A549 (cell line): ENCODE results near the gene ZNF280A.

Source experiments
- CBX2 ChIP-seq: fragments of 200-600 bp; sonication (generic); IDR thresholded peaks from 2 replicates; pipeline ENCODE4 v1.6.1; 2016; ENCODE audit warnings: low read depth, mild to moderate bottlenecking, borderline replicate concordance
- EHMT2 ChIP-seq: fragments of 200-600 bp; sonication (generic); IDR thresholded peaks from 2 replicates; pipeline ENCODE4 v1.6.1; 2016; ENCODE audit warnings: antibody characterized with exemption, low read depth, mild to moderate bottlenecking, moderate library complexity
- MAZ ChIP-seq: fragments of 150-350 bp; IDR thresholded peaks from 2 replicates; pipeline ENCODE4 v1.6.1; 2014; ENCODE audit warnings: antibody characterized with exemption, low read depth, low read length, borderline replicate concordance
- PHF8 ChIP-seq: fragments of 200-600 bp; sonication (generic); IDR thresholded peaks from 2 replicates; pipeline ENCODE4 v1.6.1; 2016; ENCODE audit warnings: low read depth, mild to moderate bottlenecking, antibody characterized with exemption, moderate library complexity, borderline replicate concordance
- POLR2A ChIP-seq: IDR thresholded peaks from 2 replicates; pipeline ENCODE4 v1.6.1; 2012; ENCODE audit warnings: mild to moderate bottlenecking, low read length
- SMC3 ChIP-seq: fragments of >200 bp; sonication (Bioruptor Twin); formaldehyde crosslinking; IDR thresholded peaks from 3 replicates; pipeline ENCODE4 v1.6.1; 2018; ENCODE audit warnings: inconsistent platforms
- ZC3H11A ChIP-seq: fragments of 450-650 bp; IDR thresholded peaks from 2 replicates; pipeline ENCODE4 v1.6.1; 2014; ENCODE audit warnings: antibody characterized with exemption, mild to moderate bottlenecking
- TF ChIP-seq, protein P1 (sequence below): fragments of >200 bp; sonication (Bioruptor Twin); formaldehyde crosslinking; IDR thresholded peaks from 3 replicates; pipeline ENCODE4 v1.5.1; 2016
- TF ChIP-seq, protein P2 (sequence below): IDR thresholded peaks from 2 replicates; pipeline ENCODE4 v1.6.1; 2012

DNA sequence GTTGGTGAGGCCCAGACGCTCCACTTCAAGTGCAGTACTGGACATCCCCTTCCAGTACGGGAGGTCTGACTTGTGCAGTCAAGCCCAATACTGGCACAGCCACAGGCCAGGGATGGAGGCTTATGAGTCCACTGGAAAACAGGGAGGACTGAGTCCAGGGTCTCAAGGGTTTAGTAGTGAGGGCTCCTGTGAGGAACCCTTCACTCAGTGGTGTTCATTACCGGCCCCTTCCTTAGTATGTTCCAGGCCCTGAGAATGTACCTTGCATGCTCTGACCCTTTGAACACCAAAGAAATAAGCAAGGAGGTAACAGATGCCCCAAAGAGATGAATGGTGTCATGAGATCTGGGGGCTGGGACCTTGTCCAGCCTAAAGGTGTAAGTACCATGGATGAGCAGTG, 27.2 kb upstream of the ZNF280A start:
- TF ChIP-seq POLR2A (no peak), EHMT2 (no peak), MAZ (no peak), CBX2 (no peak), SMC3 (no peak), PHF8 (no peak), ZC3H11A (no peak)
- TF ChIP-seq, protein P1, sequence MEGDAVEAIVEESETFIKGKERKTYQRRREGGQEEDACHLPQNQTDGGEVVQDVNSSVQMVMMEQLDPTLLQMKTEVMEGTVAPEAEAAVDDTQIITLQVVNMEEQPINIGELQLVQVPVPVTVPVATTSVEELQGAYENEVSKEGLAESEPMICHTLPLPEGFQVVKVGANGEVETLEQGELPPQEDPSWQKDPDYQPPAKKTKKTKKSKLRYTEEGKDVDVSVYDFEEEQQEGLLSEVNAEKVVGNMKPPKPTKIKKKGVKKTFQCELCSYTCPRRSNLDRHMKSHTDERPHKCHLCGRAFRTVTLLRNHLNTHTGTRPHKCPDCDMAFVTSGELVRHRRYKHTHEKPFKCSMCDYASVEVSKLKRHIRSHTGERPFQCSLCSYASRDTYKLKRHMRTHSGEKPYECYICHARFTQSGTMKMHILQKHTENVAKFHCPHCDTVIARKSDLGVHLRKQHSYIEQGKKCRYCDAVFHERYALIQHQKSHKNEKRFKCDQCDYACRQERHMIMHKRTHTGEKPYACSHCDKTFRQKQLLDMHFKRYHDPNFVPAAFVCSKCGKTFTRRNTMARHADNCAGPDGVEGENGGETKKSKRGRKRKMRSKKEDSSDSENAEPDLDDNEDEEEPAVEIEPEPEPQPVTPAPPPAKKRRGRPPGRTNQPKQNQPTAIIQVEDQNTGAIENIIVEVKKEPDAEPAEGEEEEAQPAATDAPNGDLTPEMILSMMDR = no peak
- TF ChIP-seq, protein P2, sequence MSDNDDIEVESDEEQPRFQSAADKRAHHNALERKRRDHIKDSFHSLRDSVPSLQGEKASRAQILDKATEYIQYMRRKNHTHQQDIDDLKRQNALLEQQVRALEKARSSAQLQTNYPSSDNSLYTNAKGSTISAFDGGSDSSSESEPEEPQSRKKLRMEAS = no peak
